NCI-H146 treated with DMSO at 0.1 percent for 48 hours (cell line): ENCODE data around the gene VAX1.
"Not testable (repeated sequence)": the region's sequence is repeated elsewhere in the genome, so short reads cannot be mapped to it uniquely, and the experiment has no call there.

ENCODE experiments used
- DNase-seq: peaks from one replicate; lab custom pipeline; 2025; ENCODE audit not compliant: unreplicated experiment; lab: John Stamatoyannopoulos, UW

VAX1 gene

DNA sequence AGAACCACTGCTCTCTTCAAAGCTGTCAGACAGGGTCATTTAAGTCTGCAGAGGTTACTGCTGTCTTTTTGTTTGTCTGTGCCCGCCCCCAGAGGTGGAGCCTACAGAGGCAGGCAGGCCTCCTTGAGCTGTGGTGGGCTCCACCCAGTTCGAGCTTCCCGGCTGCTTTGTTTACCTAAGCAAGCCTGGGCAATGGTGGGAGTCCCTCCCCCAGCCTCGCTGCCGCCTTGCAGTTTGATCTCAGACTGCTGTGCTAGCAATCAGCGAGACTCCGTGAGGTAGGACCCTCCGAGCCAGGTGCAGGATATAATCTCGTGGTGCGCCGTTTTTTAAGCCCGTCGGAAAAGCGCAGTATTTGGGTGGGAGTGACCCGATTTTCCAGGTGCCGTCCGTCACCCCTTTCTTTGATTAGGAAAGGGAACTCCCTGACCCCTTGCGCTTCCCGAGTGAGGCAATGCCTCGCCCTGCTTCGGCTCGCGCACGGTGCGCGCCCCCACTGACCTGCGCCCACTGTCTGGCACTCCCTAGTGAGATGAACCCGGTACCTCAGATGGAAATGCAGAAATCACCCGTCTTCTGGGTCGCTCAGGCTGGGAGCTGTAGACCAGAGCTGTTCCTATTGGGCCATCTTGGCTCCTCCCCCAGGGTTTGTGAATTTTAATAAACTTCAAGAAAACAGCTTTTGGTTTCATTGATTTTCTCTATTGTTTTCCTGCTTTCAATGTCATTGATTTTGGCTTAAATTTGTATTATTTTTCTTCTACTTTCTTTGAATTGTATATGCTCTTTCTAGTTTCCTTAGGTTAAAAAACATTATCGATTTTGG is 53.4 kb downstream of the VAX1 start:
- DNase-seq: not testable (repeated sequence)
